Rectal smooth muscle tissue (tissue), 1 donor: ENCODE measurements around the gene CYP11A1.

Source experiments
- H3K27ac ChIP-seq: one replicate; pipeline ENCODE4 v1.7.0; 2013; ENCODE audit warnings: low read depth, low read length, inconsistent platforms
- H3K27me3 ChIP-seq: one replicate; pipeline ENCODE4 v1.7.0; 2013; ENCODE audit warnings: low read length; ENCODE audit not compliant: control insufficient read depth, insufficient read depth
- H3K36me3 ChIP-seq: one replicate; pipeline ENCODE4 v1.7.0; 2013; ENCODE audit warnings: low read length; ENCODE audit not compliant: control insufficient read depth, insufficient read depth
- H3K4me1 ChIP-seq: one replicate; pipeline ENCODE4 v1.7.0; 2013; ENCODE audit warnings: low read length; ENCODE audit not compliant: control insufficient read depth, insufficient read depth
- H3K4me3 ChIP-seq: one replicate; pipeline ENCODE4 v1.7.0; 2013; ENCODE audit warnings: low read length
- H3K9ac ChIP-seq: one replicate; pipeline ENCODE4 v1.7.0; 2013; ENCODE audit warnings: low read length

CYP11A1 gene

DNA sequence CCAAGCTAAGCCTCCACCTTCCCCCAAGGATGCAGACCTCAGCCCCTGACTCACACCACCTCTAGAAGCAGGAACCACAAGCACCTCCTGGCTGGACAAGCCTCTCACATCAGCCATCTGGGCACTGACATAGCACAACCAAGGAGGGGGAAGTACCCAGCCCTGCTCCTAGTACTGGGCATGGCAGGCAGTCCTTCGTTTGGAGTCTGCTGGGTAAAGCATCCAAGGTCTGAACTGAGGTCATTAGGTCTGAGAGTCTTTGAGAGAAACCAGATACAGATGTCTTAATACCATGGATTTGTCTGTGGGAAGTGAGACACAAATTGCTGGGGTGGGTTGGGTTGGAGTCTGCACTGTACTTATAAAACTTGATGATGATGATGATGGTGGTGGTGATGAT is 69.6 kb downstream of the CYP11A1 start:
- no peak overlapping the region for H3K27ac ChIP-seq
- no peaks in the 10 kb centered on the region for H3K27me3 ChIP-seq
- H3K36me3 ChIP-seq = no peaks in the 10 kb centered on the region
- no peaks in the 10 kb centered on the region for H3K4me1 ChIP-seq
- H3K4me3 ChIP-seq = no peak overlapping the region
- no peak overlapping the region for H3K9ac ChIP-seq

GRCh38 chr15:74295800-74296199 is 71.6 kb downstream of the CYP11A1 start:
- Histone ChIP-seq H3K36me3 (no peaks in the 10 kb centered on the region), H3K9ac (no peak overlapping the region), H3K27ac (no peak overlapping the region), H3K27me3 (no peaks in the 10 kb centered on the region), H3K4me3 (no peak overlapping the region), H3K4me1 (no peaks in the 10 kb centered on the region)

DNA sequence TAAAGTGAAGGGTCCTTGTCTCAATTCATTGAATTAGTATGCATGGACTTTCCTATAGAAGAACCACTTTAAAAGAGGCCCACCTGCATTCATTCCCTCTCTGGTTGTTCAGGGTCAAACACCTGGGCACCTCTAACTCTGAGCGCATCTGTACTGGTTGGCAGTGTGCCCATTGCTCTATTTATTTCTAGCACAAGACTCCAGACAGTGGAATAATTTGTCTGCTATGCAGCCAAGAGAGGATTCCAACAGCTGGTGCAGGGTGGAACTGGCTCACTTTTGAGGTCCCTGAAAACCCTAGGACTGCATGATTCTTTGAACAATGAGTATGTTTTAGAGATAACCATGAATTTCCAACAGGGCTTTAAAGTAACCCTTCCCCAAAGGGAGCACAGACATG is 73.4 kb downstream of the CYP11A1 start:
- Histone ChIP-seq H3K27me3 (no peaks in the 10 kb centered on the region), H3K27ac (no peak overlapping the region), H3K36me3 (no peaks in the 10 kb centered on the region), H3K9ac (no peak overlapping the region), H3K4me1 (no peaks in the 10 kb centered on the region), H3K4me3 (no peak overlapping the region)

- H3K9ac ChIP-seq = no peak overlapping the region
- no peak overlapping the region for H3K4me3 ChIP-seq
- H3K36me3 ChIP-seq = no peaks in the 10 kb centered on the region
- no peak overlapping the region for H3K27ac ChIP-seq
- no peaks in the 10 kb centered on the region for H3K4me1 ChIP-seq
- H3K27me3 ChIP-seq = no peaks in the 10 kb centered on the region
Observed at GRCh38 chr15:74293021-74293810, 74.2 kb downstream of the CYP11A1 start.

DNA sequence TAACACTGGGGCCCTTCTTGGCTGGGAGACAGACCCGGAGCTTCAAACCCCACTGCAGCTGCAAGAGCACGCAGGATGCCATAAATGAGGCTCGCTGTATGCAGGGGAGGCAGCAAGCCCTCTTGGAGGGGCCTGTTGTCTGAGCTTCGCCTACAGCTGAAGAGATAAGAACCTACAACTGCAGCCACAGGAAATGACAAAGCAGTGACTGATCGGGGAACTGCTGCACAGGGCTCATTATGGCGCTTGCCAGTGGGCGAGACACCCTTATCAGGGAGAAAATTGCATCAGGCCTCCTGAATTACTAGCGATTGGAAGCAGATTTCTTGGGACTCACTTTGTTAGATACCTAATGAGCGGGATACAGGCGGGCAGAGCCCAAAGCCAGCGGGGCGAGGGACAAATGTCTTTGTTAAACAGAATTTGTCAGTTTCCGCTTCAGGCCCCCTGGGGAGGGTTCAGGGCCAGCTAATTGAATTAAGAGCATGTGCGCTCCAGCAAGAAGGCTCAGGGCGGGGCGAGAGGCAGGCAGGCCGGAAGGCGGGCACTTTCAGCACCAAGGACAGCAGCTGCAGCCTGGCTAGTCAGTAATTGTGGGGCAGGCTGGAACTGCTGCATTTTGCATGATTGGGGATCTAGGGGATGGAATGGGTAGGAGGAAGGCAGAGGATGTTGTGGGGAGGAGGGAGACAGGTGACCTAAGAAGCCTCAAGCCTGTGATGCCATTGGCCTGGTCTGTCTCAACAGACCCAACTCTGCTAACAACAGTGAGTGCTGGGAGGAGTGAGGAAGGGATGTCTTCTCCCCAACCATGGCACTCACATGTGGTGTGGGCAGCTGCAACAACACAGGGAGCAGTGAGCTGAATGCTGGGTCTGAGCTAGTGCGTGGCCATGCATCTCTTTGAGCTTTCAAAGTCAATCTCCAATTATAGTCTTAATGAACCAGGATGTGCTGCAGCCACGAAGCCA is 76.1 kb downstream of the CYP11A1 start:
- no peaks in the 10 kb centered on the region for H3K36me3 ChIP-seq
- no peak overlapping the region for H3K27ac ChIP-seq
- H3K4me1 ChIP-seq = no peaks in the 10 kb centered on the region
- H3K9ac ChIP-seq = no peak overlapping the region
- H3K27me3 ChIP-seq = no peaks in the 10 kb centered on the region
- H3K4me3 ChIP-seq = no peak overlapping the region

- no peaks in the 10 kb centered on the region for H3K36me3 ChIP-seq
Observed at GRCh38 chr15:74290645-74291044, 76.8 kb downstream of the CYP11A1 start.

GRCh38 chr15:74289671-74290070 is 77.8 kb downstream of the CYP11A1 start:
- Histone ChIP-seq H3K9ac (no peak overlapping the region), H3K27me3 (no peaks in the 10 kb centered on the region), H3K27ac (no peak overlapping the region), H3K4me1 (no peaks in the 10 kb centered on the region), H3K4me3 (no peak overlapping the region), H3K36me3 (no peaks in the 10 kb centered on the region)

More at GRCh38 chr15:74290645-74291044, 76.8 kb downstream of the CYP11A1 start:
- Histone ChIP-seq H3K4me1 (no peaks in the 10 kb centered on the region), H3K4me3 (no peak overlapping the region), H3K27ac (no peak overlapping the region), H3K9ac (no peak overlapping the region), H3K27me3 (no peaks in the 10 kb centered on the region)
